22Rv1 (cell line): Measurements from ENCODE around the gene CPNE4.
"Not testable (repeated sequence)": the region's sequence is repeated elsewhere in the genome, so short reads cannot be mapped to it uniquely, and the experiment has no call there.

ENCODE experiments used
- H3K27ac ChIP-seq: fragments of 450-650 bp; 2 replicates; pipeline ENCODE4 v1.5.1; 2017
- ZFX ChIP-seq: fragments of 450-650 bp; IDR thresholded peaks from 2 replicates; pipeline ENCODE4 v1.6.1; 2017; ENCODE audit warnings: antibody characterized with exemption, borderline replicate concordance
- TF ChIP-seq, protein P1 (sequence below): fragments of 450-650 bp; IDR thresholded peaks from 2 replicates; pipeline ENCODE4 v1.5.1; 2017; ENCODE audit warnings: mild to moderate bottlenecking

Gene CPNE4

DNA sequence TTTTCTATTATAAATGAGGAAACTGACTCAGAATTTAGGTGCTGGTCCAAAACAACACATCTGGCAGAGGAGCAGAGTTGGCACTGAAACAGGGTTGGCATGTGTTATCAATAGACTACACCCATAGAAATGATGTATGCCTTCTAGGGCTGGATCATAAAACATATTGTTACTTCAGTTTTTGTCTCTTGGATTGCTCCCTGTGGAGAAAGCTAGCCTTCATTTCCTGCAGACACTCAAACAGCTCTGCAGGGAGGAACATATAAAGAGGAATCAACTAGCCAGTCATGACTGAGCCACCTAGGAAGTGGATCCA, 531.5 kb downstream of the CPNE4 start:
- TF ChIP-seq, protein P1, sequence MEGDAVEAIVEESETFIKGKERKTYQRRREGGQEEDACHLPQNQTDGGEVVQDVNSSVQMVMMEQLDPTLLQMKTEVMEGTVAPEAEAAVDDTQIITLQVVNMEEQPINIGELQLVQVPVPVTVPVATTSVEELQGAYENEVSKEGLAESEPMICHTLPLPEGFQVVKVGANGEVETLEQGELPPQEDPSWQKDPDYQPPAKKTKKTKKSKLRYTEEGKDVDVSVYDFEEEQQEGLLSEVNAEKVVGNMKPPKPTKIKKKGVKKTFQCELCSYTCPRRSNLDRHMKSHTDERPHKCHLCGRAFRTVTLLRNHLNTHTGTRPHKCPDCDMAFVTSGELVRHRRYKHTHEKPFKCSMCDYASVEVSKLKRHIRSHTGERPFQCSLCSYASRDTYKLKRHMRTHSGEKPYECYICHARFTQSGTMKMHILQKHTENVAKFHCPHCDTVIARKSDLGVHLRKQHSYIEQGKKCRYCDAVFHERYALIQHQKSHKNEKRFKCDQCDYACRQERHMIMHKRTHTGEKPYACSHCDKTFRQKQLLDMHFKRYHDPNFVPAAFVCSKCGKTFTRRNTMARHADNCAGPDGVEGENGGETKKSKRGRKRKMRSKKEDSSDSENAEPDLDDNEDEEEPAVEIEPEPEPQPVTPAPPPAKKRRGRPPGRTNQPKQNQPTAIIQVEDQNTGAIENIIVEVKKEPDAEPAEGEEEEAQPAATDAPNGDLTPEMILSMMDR: no peak
- no peak for TF ChIP-seq ZFX
- peak overlapping the region; percentile 68; the same call in 1 of the 2 replicates for H3K27ac ChIP-seq

DNA sequence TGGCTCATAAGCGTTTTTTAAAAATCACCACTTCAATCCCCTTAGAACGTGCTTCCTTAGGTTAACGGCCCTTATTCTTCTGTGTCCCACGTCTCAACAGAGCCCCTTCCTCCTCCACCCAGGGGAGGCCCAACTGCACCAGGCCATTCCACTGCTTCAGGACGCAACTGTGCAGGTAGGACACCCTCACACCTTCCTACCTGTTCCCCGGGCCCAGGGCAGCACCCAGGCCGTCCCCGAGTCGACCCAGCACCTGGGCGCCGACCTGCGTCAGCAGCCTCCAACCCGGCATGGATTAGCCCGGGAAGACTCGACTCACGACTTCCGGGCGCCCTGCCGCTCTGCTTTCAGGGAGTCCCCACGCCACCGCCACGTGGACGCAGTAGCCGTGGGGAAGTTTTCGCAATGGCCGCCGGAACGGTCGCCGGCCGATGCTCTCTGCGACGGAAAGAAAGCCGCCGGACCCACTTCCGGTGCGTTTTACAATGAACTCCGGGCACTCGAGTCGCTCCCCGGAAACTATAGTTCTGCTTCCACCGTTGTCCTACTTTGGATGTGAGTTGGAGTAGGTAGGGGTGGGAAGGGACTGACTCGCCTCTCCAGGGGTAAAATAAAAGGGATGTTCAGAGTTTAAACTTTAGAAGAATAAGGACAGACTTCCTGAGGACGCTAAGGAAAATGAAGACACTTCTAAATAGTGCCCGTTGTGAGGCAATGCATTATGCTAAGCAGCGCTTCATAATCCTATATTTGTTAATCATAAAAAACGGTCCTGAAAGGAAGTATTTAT, 532.1 kb downstream of the CPNE4 start, which contains the start of gene MRPL3:
MRPL3 (minus strand) TSS at position 442 of the 790 bp plus-strand sequence; CDS start at position 292, 150 bp downstream.
- TF ChIP-seq ZFX: no peak
- TF ChIP-seq, protein P1: no peak
- H3K27ac ChIP-seq: peak within 1 kb of the TSS; percentile 68

DNA sequence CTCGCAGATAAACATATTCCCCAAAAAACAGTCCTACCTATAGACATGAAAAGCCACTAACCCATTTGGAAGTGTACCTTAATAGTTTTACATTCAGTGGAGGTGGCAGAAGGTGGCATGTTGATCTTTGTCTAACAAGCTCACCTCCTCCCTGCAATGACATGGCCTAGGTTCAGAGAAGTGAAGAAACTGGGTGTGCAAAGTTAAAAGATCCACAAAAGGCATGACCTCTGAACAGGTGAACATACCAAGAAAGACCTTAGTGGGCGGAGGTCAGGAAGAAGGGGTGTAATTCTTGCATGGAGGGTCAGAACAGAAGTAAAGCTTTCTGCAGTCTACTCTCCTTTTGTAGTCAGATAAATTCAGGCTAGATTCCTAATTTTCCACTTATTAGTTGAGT, 532.9 kb downstream of the CPNE4 start:
- peak overlapping the region; percentile 68 for H3K27ac ChIP-seq
- TF ChIP-seq, protein P1: no peak
- TF ChIP-seq ZFX: no peak

DNA sequence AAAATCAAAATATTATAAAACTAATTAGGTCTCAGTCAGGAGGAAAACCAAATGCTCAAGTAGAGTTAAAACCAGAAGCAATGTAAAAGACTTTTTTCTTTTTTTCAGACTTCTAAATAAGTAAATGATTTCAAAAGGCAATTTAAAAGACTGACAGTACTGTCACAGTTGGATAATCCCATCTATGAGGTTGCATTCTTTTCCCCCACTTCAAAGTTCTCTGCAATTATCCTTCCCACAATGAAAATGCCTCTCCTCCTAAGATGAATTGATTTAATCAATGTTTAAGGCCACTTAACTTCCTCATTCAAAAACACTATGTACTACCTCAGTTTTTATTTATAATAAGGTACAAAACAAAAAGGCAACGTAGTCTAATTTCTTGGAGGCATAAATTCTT, 540.1 kb downstream of the CPNE4 start:
- H3K27ac ChIP-seq: no peak overlapping the region
- TF ChIP-seq, protein P1: no peak
- no peak for TF ChIP-seq ZFX

DNA sequence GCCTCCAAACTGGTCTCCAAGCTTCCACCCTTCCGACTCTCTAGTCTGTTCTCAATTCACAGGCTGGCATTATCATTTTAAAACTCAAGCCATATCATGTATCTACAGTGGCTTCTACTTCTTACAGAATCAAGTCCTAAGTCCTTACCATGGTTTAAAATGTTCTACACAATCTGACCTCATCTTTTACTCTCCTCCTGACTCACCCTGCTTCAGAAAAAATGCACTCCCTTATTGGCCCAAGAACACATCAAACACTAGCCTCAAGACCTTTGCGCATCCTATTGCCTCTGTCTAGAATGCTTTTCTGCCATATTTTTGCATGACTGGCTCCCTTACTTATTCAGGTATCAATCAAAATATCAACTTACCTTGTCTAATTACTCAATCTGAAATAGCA, 543.0 kb downstream of the CPNE4 start:
- H3K27ac ChIP-seq: no peak overlapping the region
- TF ChIP-seq ZFX: no peak
- TF ChIP-seq, protein P1: no peak

DNA sequence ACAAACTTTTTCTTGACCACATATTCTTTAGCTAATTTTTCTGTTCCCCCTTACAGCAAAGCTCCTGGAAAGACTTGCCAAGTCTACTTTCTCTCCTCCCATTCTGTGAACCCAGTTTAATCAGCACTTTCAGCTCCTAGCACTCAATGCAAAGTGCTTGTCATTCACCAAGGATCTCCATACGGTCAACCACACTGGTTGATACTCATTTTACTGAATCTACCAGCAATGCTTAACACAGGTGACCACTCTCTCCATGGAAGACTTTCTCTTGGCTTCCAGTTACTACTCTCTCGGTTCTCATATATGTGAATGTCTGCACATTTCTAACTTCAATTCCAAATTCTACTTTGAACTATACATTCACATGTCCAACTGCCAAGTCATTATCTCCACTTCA, 543.7 kb downstream of the CPNE4 start:
- H3K27ac ChIP-seq: no peak overlapping the region
- TF ChIP-seq ZFX: no peak
- TF ChIP-seq, protein P1: no peak

DNA sequence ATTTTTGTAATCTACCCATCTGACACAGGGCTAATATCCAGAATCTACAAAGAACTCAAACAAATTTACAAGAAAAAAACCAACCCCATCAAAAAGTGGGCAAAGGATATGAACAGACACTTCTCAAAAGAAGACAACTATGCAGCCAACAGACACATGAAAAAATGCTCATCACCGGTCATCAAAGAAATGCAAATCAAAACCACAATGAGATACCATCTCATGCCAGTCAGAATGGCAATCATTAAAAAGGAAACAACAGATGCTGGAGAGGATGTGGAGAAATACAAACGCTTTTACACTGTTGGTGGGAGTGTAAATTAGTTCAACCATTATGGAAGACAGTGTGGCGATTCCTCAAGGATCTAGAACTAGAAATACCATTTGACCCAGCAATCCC, 548.3 kb downstream of the CPNE4 start:
- H3K27ac ChIP-seq: not testable (repeated sequence)

DNA sequence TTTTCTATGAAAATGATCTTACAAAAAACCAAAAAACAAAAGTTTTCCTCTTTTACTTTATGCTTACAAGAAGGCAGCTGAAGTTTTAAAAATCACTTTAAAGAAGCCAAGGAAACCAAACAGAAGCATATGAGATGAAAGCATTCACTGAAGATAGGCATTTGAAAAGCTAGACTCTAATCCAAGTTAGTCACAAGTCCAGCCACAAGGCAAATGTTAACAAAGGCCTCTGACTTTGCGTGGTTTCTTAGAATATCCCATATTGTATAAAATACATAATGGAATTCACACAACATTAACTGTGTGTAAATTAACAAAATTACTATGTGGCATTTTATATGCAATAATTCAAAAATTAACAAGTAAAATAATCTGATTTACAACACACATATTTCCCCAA, 549.7 kb downstream of the CPNE4 start:
- TF ChIP-seq, protein P1: no peak
- no peak for TF ChIP-seq ZFX
- H3K27ac ChIP-seq: no peak overlapping the region
